ENCODE measurements around the gene TAF9.

GRCh38 chr5:69334793-69335268 is 34.5 kb downstream of the TAF9 start:
- TF ChIP-seq EZH2 (IDR thresholded peaks at IDR 0.05; ENCODE audit: insufficient read depth, poor library complexity, severe bottlenecking) (no peak), EZH2phosphoT487 (IDR thresholded peaks at IDR 0.05; ENCODE audit: insufficient read depth, low read depth) (no peak)
